ENCODE measurements around the gene PTPN4. TPM values are rescaled to one million over a fixed set of nuclear protein-coding genes. Genes with fewer than 3 reads are reported as not detected.

PTPN4 gene
- total and polyA plus RNA-seq, 2 experiments from 2014 or later, result 41.6 to 90.4 TPM

- no peaks in the 10 kb centered on the region for H3F3A ChIP-seq (replicated peaks; ENCODE audit: low read depth)
- H3K36me3 ChIP-seq (ENCODE audit: insufficient read depth), result no peaks in the 10 kb centered on the region
- Mint-ChIP-seq H3K36me3 (ENCODE audit: low read depth) (no peaks in the 10 kb centered on the region), H3K4me3 (no peak overlapping the region), H3K4me1 (peaks cover 21% of the 10 kb centered on the region), H3K27ac (no peak overlapping the region), H3K9me3 (no peaks in the 10 kb centered on the region), H3K27me3 (ENCODE audit: insufficient read depth, low read depth, poor library complexity) (peaks cover 6% of the 10 kb centered on the region)
- H4K20me1 ChIP-seq (replicated peaks; ENCODE audit: insufficient read depth), result no peaks in the 10 kb centered on the region
- H3K27me3 ChIP-seq (ENCODE audit: insufficient read depth), result no peaks in the 10 kb centered on the region
- 0 out of 2 replicates have a peak, but pooled peaks cover 3% of the 10 kb centered on the region for H3K9me2 ChIP-seq (ENCODE audit: insufficient read depth)
- H3K4me2 ChIP-seq, result no peak overlapping the region
- ATAC-seq, result no peak
- no peaks in the 10 kb centered on the region for H3K4me1 ChIP-seq (ENCODE audit: insufficient read depth)
- TF ChIP-seq CREB1 (CRISPR knock-in tag; IDR thresholded peaks at IDR 0.05; ENCODE audit: low read depth) (no peak), ETS1 (IDR thresholded peaks at IDR 0.05) (no peak), EZH2phosphoT487 (IDR thresholded peaks at IDR 0.05; ENCODE audit: unreplicated experiment) (no peak), JUNB (IDR thresholded peaks at IDR 0.05; ENCODE audit: unreplicated experiment) (no peak), ZNF462 (CRISPR knock-in tag; IDR thresholded peaks at IDR 0.05) (no peak), NANOG (IDR thresholded peaks at IDR 0.05; ENCODE audit: borderline replicate concordance) (no peak), ZNF331 (CRISPR knock-in tag; IDR thresholded peaks at IDR 0.05; ENCODE audit: low read depth) (no peak)
- TF ChIP-seq, protein P1, sequence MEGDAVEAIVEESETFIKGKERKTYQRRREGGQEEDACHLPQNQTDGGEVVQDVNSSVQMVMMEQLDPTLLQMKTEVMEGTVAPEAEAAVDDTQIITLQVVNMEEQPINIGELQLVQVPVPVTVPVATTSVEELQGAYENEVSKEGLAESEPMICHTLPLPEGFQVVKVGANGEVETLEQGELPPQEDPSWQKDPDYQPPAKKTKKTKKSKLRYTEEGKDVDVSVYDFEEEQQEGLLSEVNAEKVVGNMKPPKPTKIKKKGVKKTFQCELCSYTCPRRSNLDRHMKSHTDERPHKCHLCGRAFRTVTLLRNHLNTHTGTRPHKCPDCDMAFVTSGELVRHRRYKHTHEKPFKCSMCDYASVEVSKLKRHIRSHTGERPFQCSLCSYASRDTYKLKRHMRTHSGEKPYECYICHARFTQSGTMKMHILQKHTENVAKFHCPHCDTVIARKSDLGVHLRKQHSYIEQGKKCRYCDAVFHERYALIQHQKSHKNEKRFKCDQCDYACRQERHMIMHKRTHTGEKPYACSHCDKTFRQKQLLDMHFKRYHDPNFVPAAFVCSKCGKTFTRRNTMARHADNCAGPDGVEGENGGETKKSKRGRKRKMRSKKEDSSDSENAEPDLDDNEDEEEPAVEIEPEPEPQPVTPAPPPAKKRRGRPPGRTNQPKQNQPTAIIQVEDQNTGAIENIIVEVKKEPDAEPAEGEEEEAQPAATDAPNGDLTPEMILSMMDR (conservative IDR thresholded peaks at IDR 0.05; ENCODE audit: low read depth in 2 of 2), result no peak
- H3K4me3 ChIP-seq, result no peak overlapping the region
- H2AFZ ChIP-seq, result no peak overlapping the region
- H3K27ac ChIP-seq (ENCODE audit: low read depth), result no peak overlapping the region
- no peak for DNase-seq (ENCODE audit: low spot score)
- no peaks in the 10 kb centered on the region for H3K79me2 ChIP-seq (replicated peaks; ENCODE audit: insufficient read depth)
Measured at GRCh38 chr2:119734047-119734446, 25.7 kb upstream of the PTPN4 start.

Data from GM23338 (cell line).